ENCODE data around the gene KRABD2.
"Not testable (repeated sequence)": the region's sequence is repeated elsewhere in the genome, so short reads cannot be mapped to it uniquely, and the experiment has no call there.

KRABD2 gene

GRCh38 chr17:8384801-8385378 is 8.4 kb upstream of the KRABD2 start:
- in situ Hi-C loops (cut with MboI; ENCODE audit: low pct_unique_long_range_greater_than_20kb, low sequenced_read_pairs, unreplicated experiment): no loop called here
- no peak for DNase-seq (ENCODE audit: low spot score)

GRCh38 chr17:8383143-8383822 is 6.8 kb upstream of the KRABD2 start, which contains the start of gene RPL26:
Gene RPL26 (minus strand): TSS chr17:8383193. CDS start chr17:8382310, 883 bp downstream.
- in situ Hi-C loops (cut with MboI; ENCODE audit: low pct_unique_long_range_greater_than_20kb, low sequenced_read_pairs, unreplicated experiment): no loop called here
- peak; percentile 96 for DNase-seq (ENCODE audit: low spot score)
- peak; percentile 91 for TF ChIP-seq CTCF (IDR thresholded peaks at IDR 0.05; ENCODE audit: extremely low read depth, insufficient read depth, missing control alignments)

More at GRCh38 chr17:8384801-8385378, 8.4 kb upstream of the KRABD2 start:
- no peak for TF ChIP-seq CTCF (IDR thresholded peaks at IDR 0.05; ENCODE audit: extremely low read depth, insufficient read depth, missing control alignments)

GRCh38 chr17:8382880-8383142 is 6.3 kb upstream of the KRABD2 start:
- no peak for TF ChIP-seq CTCF (IDR thresholded peaks at IDR 0.05; ENCODE audit: extremely low read depth, insufficient read depth, missing control alignments)
- in situ Hi-C loops (cut with MboI; ENCODE audit: low pct_unique_long_range_greater_than_20kb, low sequenced_read_pairs, unreplicated experiment): no loop called here
- no peak for DNase-seq (ENCODE audit: low spot score)

GRCh38 chr17:8382052-8382879 is 5.8 kb upstream of the KRABD2 start:
- DNase-seq (ENCODE audit: low spot score): no peak
- in situ Hi-C loops (cut with MboI; ENCODE audit: low pct_unique_long_range_greater_than_20kb, low sequenced_read_pairs, unreplicated experiment): no loop called here
- TF ChIP-seq CTCF (IDR thresholded peaks at IDR 0.05; ENCODE audit: extremely low read depth, insufficient read depth, missing control alignments): no peak

GRCh38 chr17:8380049-8380448 is 3.5 kb upstream of the KRABD2 start:
- in situ Hi-C loops (cut with MboI; ENCODE audit: low pct_unique_long_range_greater_than_20kb, low sequenced_read_pairs, unreplicated experiment): no loop called here

GRCh38 chr17:8378117-8378516 is 1.6 kb upstream of the KRABD2 start:
- DNase-seq (ENCODE audit: low spot score); in situ Hi-C loops (cut with MboI; ENCODE audit: low pct_unique_long_range_greater_than_20kb, low sequenced_read_pairs, unreplicated experiment): not testable (repeated sequence)

More at GRCh38 chr17:8380049-8380448, 3.5 kb upstream of the KRABD2 start:
- no peak for TF ChIP-seq CTCF (IDR thresholded peaks at IDR 0.05; ENCODE audit: extremely low read depth, insufficient read depth, missing control alignments)
- no peak for DNase-seq (ENCODE audit: low spot score)

- TF ChIP-seq CTCF (IDR thresholded peaks at IDR 0.05; ENCODE audit: extremely low read depth, insufficient read depth, missing control alignments): no peak
- in situ Hi-C loops (cut with MboI; ENCODE audit: low pct_unique_long_range_greater_than_20kb, low sequenced_read_pairs, unreplicated experiment): no loop called here
- no peak for DNase-seq (ENCODE audit: low spot score)
Measured at GRCh38 chr17:8377422-8377821, 918 bp upstream of the KRABD2 start.

All from GM13977 (cell line).